C4-2B (cell line): ENCODE data around the gene RYR3.

Experiments
- ZFX ChIP-seq: fragments of 450-650 bp; IDR thresholded peaks from 2 replicates; pipeline ENCODE4 v1.6.1; 2017
- TF ChIP-seq, protein P1 (sequence below): fragments of 450-650 bp; conservative IDR thresholded peaks from 2 replicates; pipeline ENCODE4 v1.5.1; 2017; ENCODE audit warnings: mild to moderate bottlenecking

DNA sequence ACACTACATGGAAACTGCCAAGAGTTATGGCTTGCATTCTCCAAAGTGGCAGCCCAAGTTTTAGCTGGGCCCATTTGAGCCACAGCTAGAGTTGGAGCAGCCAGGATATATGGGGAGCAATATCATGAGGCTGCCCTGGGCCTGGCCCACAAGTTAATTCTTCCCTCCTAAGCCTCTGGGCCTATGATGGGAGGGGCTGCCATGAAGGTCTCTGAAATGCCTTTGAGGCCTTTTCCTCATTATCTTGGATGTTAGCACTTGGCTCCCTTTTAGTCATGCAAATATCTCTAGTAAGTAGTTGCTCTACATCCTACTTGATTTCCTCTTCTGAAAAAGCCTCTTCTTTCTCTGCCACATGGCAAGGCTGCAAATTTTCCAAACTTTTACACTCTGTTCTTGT, 400.0 kb downstream of the RYR3 start:
- TF ChIP-seq, protein P1, sequence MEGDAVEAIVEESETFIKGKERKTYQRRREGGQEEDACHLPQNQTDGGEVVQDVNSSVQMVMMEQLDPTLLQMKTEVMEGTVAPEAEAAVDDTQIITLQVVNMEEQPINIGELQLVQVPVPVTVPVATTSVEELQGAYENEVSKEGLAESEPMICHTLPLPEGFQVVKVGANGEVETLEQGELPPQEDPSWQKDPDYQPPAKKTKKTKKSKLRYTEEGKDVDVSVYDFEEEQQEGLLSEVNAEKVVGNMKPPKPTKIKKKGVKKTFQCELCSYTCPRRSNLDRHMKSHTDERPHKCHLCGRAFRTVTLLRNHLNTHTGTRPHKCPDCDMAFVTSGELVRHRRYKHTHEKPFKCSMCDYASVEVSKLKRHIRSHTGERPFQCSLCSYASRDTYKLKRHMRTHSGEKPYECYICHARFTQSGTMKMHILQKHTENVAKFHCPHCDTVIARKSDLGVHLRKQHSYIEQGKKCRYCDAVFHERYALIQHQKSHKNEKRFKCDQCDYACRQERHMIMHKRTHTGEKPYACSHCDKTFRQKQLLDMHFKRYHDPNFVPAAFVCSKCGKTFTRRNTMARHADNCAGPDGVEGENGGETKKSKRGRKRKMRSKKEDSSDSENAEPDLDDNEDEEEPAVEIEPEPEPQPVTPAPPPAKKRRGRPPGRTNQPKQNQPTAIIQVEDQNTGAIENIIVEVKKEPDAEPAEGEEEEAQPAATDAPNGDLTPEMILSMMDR = no peak
- no peak for TF ChIP-seq ZFX
